HT1080 (cell line): ENCODE data around the gene BNC2. TPM values are rescaled to one million over a fixed set of nuclear protein-coding genes. Genes with fewer than 3 reads are reported as not detected.
"Not testable (repeated sequence)": the region's sequence is repeated elsewhere in the genome, so short reads cannot be mapped to it uniquely, and the experiment has no call there.

Experiments used
- DNase-seq: peaks from one replicate; pipeline ENCODE4 v3.0.0-alpha.2; 2015; ENCODE audit warnings: low read depth
- total RNA-seq: library from RNA; depleted of rRNA; stranded (reverse); fragments of >200 nt; shearing (Covaris generic); gene quantifications from 2 replicates; pipeline ENCODE4 v1.2.3, GENCODE V29; 2014

Gene BNC2
- total RNA-seq, 1 experiment from 2014 or later: 13.5 TPM

GRCh38 chr9:16459421-16460148 is 410.9 kb downstream of the BNC2 start:
- DNase-seq: no peak

GRCh38 chr9:16458696-16459420 is 411.6 kb downstream of the BNC2 start:
- peak; percentile 62 for DNase-seq

DNA sequence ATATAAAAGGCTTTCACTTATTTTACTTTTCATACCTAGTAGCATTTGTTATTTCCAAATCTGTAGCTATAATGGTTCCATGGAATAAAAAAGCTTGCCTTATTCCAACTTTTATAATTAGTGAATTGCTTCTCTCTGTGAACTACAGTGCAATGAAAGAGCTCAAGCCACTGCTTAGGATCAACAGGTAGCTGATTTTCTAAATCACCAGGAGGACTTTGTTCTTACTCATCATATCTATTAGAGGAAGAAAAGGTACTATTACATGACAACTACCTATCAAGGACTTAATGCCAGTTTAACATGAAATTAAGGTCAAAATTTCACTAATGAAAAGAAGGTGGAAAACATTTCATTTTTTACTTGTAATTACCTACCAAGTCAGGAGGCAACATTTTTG is 414.6 kb downstream of the BNC2 start:
- DNase-seq: no peak

DNA sequence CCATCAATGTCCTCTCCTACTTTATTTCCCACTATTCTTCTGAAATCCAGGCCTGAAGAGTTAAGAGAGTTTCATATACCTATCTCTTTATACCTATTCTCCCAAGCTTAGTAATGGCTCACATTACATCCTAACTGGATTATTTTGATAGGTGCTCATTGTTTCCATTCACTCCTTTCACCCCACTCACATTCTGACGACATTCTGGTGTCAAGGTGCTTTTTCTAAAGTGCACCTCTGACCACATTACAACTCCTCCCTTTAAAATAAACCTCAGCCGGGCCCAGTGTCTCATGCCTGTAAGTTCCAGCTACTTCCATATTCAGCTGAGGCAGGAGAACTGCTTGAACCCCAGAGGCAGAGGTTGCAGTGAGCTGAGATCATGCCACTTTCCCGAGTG is 417.1 kb downstream of the BNC2 start:
- DNase-seq: no peak

GRCh38 chr9:16450578-16450977 is 419.9 kb downstream of the BNC2 start:
- no peak for DNase-seq

DNA sequence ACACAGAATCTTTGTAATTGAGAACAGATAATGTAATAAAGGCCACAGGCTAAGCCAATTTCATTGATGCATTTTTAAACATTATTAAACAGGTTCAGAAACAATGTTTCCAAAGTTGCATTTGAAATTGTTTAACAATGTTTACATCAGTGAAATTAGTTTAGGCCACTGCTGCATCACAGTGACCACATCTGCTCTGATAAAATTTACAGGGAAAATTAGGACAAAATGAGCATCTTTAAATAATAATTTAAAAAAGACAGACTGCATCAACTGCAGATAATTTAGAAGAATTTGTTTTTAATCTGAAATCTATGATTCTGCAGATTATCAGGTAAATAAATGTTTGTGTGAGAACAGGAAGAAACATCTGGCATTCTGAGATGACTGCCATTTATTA is 420.4 kb downstream of the BNC2 start:
- no peak for DNase-seq

DNA sequence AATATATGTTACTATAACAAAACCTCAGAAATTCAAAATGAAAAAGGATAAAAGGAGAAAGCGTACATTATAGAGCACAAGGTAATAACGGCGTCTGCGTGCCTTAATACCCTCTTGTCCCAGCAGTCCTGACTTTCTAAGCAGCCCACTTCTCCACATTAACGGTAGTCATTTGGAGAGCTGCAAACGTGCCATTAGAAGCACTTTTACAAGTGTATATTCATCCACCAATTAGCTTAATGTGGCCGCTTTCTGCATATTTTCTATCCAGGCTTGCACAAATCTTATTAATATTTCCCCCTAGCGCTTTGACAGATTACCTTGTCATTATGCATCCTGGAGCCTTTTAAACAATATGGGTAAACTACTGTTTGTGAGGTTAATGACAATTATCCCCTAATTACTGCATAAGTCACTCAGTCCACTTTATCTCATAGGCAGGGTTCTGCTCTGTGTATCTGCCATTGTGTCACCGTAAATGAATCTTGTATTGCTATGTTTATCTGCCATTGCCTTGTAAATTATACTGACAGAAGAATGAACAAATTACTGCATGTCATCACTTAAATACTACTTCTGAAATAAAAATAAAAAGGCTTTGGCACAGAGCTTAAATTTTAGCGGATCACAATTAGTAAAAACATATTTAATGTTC is 421.3 kb downstream of the BNC2 start:
- DNase-seq: no peak

- no peak for DNase-seq
Observed at GRCh38 chr9:16447946-16448345, 422.5 kb downstream of the BNC2 start.

GRCh38 chr9:16446636-16447035 is 423.8 kb downstream of the BNC2 start:
- DNase-seq: no peak

DNA sequence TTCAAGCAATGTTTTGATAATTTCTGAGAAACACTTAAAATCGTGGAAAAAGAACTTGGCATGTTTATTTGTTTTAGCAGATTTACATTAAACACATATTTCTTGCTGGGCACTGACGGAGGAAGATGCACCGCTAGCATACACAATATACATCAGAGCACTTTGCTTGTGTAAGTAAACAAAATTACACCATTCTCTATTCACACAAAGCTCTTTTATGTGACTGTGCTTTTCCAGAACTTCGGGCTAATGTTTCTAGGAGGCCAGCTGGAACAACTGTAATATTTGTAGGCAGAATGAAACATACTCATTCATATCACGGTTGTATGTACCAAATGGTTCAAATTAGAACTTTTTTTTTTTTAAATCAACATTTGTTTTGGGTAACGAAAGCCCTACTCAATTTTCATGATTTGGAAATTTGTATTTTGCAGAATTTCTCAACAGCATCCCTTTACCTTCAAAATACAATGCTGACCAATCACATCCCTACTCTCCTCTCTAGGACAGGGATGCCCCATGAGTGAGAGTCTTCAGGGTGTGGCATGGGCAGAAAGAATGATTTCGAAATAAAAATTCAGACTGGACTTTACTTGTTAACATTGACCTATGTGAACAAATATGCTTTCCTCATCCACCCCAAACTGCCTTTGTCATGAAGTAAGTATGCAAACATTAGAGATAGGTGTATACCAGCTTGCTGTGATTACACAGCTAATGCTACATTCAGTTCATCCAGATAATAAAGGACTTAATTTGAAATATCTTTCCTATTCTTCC is 425.1 kb downstream of the BNC2 start:
- DNase-seq: no peak

- peak; percentile 82 for DNase-seq
Observed at GRCh38 chr9:16442622-16443021, 427.8 kb downstream of the BNC2 start.

- DNase-seq: no peak
Observed at GRCh38 chr9:16441791-16442190, 428.7 kb downstream of the BNC2 start.

GRCh38 chr9:16438831-16439230 is 431.6 kb downstream of the BNC2 start:
- DNase-seq: not testable (repeated sequence)

DNA sequence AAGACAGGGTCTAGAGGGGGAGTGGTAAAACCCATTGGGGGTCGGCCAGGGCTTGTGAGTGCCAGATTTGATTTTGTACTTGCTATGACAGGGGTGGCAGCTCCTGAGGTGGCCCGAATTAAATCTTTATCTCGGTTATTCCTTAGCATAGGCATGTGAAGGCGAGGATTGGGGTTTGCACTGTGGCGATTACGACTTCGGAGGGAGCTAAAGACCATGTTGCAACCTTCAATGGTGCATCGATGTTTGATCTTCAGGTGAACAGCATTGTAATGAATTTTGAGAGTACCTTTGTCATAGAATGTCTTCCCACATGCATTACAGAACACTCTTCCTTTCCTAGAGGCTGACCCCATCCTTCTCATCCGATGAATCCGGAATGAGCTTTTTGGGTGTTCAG is 433.9 kb downstream of the BNC2 start:
- DNase-seq: no peak

DNA sequence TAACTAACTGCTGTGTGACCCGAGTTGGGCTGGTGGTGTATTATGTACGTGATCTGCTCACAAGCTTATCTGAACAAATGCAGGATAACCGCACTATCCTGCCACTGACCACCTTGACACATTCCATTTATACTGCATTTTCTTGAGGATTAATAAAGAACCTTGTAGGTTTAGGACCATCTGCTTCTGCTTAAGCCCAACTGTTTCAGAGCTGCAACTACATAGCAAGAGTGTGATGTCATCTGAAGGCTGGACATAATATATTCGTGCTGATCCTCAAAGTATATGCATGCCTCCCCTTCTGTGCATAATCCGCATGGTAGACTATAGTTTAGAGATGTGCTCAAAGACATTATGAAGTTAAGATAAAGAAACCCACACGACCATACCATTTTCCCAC is 435.9 kb downstream of the BNC2 start:
- DNase-seq: no peak

DNA sequence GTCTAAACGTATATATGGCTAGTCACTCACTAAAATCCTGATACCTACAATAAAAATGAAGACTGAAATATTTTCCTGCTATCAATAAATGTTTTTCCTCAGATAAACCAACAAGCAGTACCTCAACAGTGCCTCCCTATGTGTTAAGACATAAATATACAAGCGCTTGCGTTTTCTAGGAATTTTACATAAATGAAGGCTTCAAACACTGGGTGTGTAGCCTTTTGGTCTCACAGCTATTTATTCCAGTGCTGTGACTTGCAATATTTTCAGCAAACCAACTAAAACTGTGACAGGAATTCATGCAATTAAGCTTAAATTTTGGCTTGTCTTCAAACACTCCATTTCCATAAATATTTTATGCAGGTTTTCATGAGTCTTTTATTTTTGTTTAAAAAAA is 437.0 kb downstream of the BNC2 start:
- no peak for DNase-seq

DNA sequence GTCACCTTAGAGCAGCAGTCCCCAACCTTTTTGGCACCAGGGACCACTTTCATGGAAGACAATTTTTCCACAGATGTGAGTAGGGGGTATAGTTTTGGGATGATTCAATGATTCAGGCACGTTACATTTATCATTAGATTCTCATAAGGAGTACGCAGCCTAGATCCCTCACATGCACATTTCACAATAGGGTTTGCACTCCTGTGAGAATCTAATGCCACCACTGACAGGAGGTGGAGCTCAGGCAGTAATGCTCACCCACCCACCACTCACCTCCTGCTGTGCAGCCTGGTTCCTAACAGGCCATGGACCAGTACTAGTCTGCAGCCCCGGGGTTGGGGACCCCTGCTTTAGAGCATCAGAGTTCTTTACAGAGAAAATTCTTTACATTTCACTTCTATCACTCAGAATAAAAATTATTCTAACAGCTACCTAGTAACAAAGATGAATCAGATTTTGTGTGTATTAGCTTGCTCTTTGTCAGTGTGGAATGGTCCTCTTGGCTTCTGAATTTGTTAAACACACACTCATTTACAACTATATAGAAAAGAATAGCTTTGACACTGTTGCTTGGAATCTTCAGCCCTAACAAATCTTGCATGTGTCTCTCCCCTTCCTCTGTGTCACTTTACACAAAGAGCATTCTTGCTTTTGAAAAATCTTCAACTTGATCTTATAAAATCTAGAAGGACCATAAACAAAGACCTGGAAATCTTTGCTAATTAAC is 438.6 kb downstream of the BNC2 start:
- no peak for DNase-seq

- DNase-seq: no peak
Observed at GRCh38 chr9:16429671-16430070, 440.8 kb downstream of the BNC2 start.

GRCh38 chr9:16427873-16428427 is 442.5 kb downstream of the BNC2 start:
- DNase-seq: no peak

DNA sequence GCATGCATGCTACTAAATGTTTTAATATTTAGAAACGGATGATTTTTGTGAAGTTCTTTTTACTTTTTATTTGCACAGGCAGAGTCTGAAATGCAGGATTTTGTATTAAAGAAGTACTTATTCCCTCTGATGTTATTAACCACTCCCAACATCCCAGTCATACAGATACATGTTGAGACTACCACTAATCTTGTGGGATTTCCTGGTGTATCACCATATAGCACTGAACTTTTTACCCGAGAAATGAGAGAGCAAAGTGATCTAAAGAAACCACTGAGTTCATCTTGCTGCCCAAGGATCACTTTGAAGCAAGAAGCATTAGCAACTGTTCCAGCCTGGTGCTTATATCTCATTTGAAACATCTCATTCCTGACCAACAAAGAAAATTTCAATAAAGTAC is 443.8 kb downstream of the BNC2 start:
- no peak for DNase-seq
